K562 (cell line): ENCODE measurements around the gene TMEM135. TPM values are rescaled to one million over a fixed set of nuclear protein-coding genes. Genes with fewer than 3 reads are reported as not detected.
A peak's percentile ranks its signal among the peaks of the same experiment; 100 is the strongest.

Experiments used
- CREB3L1 ChIP-seq: fragments of 450-650 bp; IDR thresholded peaks from 2 replicates; pipeline ENCODE4 v1.6.1; 2014; ENCODE audit warnings: low read depth, mild to moderate bottlenecking, moderate library complexity, borderline replicate concordance
- CREM ChIP-seq: IDR thresholded peaks from 2 replicates; pipeline ENCODE4 v1.6.1; 2014; ENCODE audit warnings: antibody characterized with exemption, low read depth
- ETV6 ChIP-seq, 3 experiments: fragments of 150-350 bp in 1 of 3; sonication (generic) in 1 of 3; formaldehyde crosslinking in 1 of 3; IDR thresholded peaks; 2 replicates each; pipeline versions ENCODE4 v1.6.1 to v1.8.0; 2014 to 2022; ENCODE audit warnings: borderline replicate concordance in 2 of 3, low read depth in 2 of 3, antibody characterized with exemption in 1 of 3, low read length in 1 of 3, mild to moderate bottlenecking in 1 of 3, missing genetic modification reagents in 1 of 3
- EZH2 ChIP-seq: IDR thresholded peaks from 2 replicates; pipeline ENCODE4 v1.6.1; 2012; ENCODE audit warnings: low read depth, mild to moderate bottlenecking, inconsistent platforms, low read length, borderline replicate concordance
- HDAC2 ChIP-seq: fragments of 450-650 bp; IDR thresholded peaks from 2 replicates; pipeline ENCODE4 v1.6.1; 2016; ENCODE audit warnings: mild to moderate bottlenecking
- HMG20B ChIP-seq: fragments of 250-450 bp; sonication (Bioruptor Pico); IDR thresholded peaks from 2 replicates; pipeline ENCODE4 v1.5.0; 2021; ENCODE audit warnings: mild to moderate bottlenecking
- HSF4 ChIP-seq: fragments of 250-450 bp; sonication (Bioruptor Pico); IDR thresholded peaks from 2 replicates; pipeline ENCODE4 v2.1.2; 2022; ENCODE audit warnings: mild to moderate bottlenecking, moderate library complexity, borderline replicate concordance
- ILK ChIP-seq: fragments of 450-650 bp; IDR thresholded peaks from 2 replicates; pipeline ENCODE4 v1.6.1; 2016; ENCODE audit warnings: missing genetic modification characterization, low read depth, mild to moderate bottlenecking, missing compliant biosample characterization, moderate library complexity, borderline replicate concordance
- MEIS2 ChIP-seq: fragments of 450-650 bp; IDR thresholded peaks from 2 replicates; pipeline ENCODE4 v1.6.1; 2014; ENCODE audit warnings: mild to moderate bottlenecking; ENCODE audit not compliant: partially characterized antibody
- PATZ1 ChIP-seq: fragments of 250-450 bp; sonication (Bioruptor Pico); IDR thresholded peaks from 2 replicates; pipeline ENCODE4 v1.5.0; 2020; ENCODE audit warnings: mild to moderate bottlenecking, borderline replicate concordance
- PTBP1 ChIP-seq: fragments of 200-400 bp; formaldehyde crosslinking; IDR thresholded peaks from 2 replicates; pipeline ENCODE4 v1.6.1; 2017; ENCODE audit warnings: low read depth, low read length
- RBFOX2 ChIP-seq: fragments of 200-400 bp; formaldehyde crosslinking; IDR thresholded peaks from 2 replicates; pipeline ENCODE4 v1.6.1; 2017; ENCODE audit warnings: low read depth, mild to moderate bottlenecking, low read length, moderate library complexity
- SMAD1 ChIP-seq: fragments of 150-350 bp; IDR thresholded peaks from 2 replicates; pipeline ENCODE4 v1.6.1; 2014; ENCODE audit warnings: low read length, low read depth; ENCODE audit not compliant: partially characterized antibody
- SREBF1 ChIP-seq: fragments of 150-350 bp; IDR thresholded peaks from 2 replicates; pipeline ENCODE4 v1.6.1; 2014; ENCODE audit warnings: antibody characterized with exemption, low read depth, low read length, borderline replicate concordance
- ZNF274 ChIP-seq: IDR thresholded peaks from 2 replicates; pipeline ENCODE4 v1.6.1; 2011; ENCODE audit warnings: low read depth, mild to moderate bottlenecking, low read length, moderate library complexity, borderline replicate concordance
- ZNF444 ChIP-seq: fragments of 250-450 bp; sonication (Bioruptor Pico); IDR thresholded peaks from 2 replicates; pipeline ENCODE4 v1.4.0; 2020; ENCODE audit warnings: mild to moderate bottlenecking, moderate library complexity
- ZNF507 ChIP-seq: conservative IDR thresholded peaks from 2 replicates; pipeline ENCODE4 v1.6.1; 2017; ENCODE audit warnings: missing genetic modification characterization, missing compliant biosample characterization
- ZNF76 ChIP-seq: fragments of 250-450 bp; sonication (Bioruptor Pico); IDR thresholded peaks from 2 replicates; pipeline ENCODE4 v1.4.0; 2020; ENCODE audit warnings: mild to moderate bottlenecking, moderate library complexity, borderline replicate concordance
- polyA plus RNA-seq, 8 experiments: library from polyadenylated mRNA; depleted of rRNA in 4 of 8; stranded (reverse) in 5 of 8; unstranded in 3 of 8; fragments of >200 nt; fragmentation: Nextera tagmentation in 2 of 8; fragmentation: Illumina TruSeq in 1 of 8; extraction: Ambion mirVana in 2 of 8; extraction: Trizol in 1 of 8; gene quantifications; 2 replicates each; pipeline versions ENCODE4 v1.2.1 to v1.2.3, GENCODE V29; 2011 to 2014; ENCODE audit warnings: inconsistent platforms in 1 of 8, missing spikeins in 1 of 8
- total RNA-seq, 7 experiments: library from RNA; depleted of rRNA in 6 of 7; stranded (reverse); fragments of >200 nt in 6 of 7; fragmentation: Illumina TruSeq in 2 of 7; extraction: Trizol in 2 of 7; gene quantifications; 2 replicates each; pipeline versions ENCODE4 v1.2.1 to v1.2.3, GENCODE V29; 2011 to 2021; ENCODE audit warnings: low replicate concordance in 1 of 7
- TF ChIP-seq, protein P1 (sequence below): fragments of 450-650 bp; IDR thresholded peaks from 2 replicates; pipeline ENCODE4 v1.6.1; 2017; ENCODE audit warnings: antibody characterized with exemption
- TF ChIP-seq, protein P2 (sequence below): IDR thresholded peaks from 2 replicates; pipeline ENCODE4 v1.6.1; 2016; ENCODE audit warnings: missing genetic modification characterization, missing compliant biosample characterization

Gene TMEM135
- total and polyA plus RNA-seq, 9 of the 15 experiments (the other 6 are each of a cell fraction or from before 2014, with no cell fraction given), result 17.3 to 53.6 (median 24.9) TPM

- TF ChIP-seq CREB3L1 (peak; percentile 36; the same call in 1 of the 2 replicates), SMAD1 (no peak), CREM (peak; percentile 64), EZH2 (no peak), HSF4 (no peak), HMG20B (no peak), HDAC2 (no peak), ZNF507 (tag) (no peak), PATZ1 (CRISPR knock-in tag) (no peak), MEIS2 (no peak), PTBP1 (no peak), ZNF444 (CRISPR knock-in tag) (no peak), ILK (tag) (no peak), ZNF76 (CRISPR knock-in tag) (no peak), ZNF274 (no peak), RBFOX2 (peak; percentile 96), ETV6 (IDR thresholded peaks at IDR 0.05; ENCODE audit: borderline replicate concordance in 1 of 2, low read depth in 2 of 2, low read length in 1 of 2) (no peak), ETV6 (CRISPR knock-in tag; IDR thresholded peaks at IDR 0.05; ENCODE audit: borderline replicate concordance) (0 out of 2 replicates have a peak, but pooled peaks have one; percentile 64), SREBF1 (peak; percentile 99)
- TF ChIP-seq, protein P1, sequence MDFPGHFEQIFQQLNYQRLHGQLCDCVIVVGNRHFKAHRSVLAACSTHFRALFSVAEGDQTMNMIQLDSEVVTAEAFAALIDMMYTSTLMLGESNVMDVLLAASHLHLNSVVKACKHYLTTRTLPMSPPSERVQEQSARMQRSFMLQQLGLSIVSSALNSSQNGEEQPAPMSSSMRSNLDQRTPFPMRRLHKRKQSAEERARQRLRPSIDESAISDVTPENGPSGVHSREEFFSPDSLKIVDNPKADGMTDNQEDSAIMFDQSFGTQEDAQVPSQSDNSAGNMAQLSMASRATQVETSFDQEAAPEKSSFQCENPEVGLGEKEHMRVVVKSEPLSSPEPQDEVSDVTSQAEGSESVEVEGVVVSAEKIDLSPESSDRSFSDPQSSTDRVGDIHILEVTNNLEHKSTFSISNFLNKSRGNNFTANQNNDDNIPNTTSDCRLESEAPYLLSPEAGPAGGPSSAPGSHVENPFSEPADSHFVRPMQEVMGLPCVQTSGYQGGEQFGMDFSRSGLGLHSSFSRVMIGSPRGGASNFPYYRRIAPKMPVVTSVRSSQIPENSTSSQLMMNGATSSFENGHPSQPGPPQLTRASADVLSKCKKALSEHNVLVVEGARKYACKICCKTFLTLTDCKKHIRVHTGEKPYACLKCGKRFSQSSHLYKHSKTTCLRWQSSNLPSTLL, result no peak
- TF ChIP-seq, protein P2, sequence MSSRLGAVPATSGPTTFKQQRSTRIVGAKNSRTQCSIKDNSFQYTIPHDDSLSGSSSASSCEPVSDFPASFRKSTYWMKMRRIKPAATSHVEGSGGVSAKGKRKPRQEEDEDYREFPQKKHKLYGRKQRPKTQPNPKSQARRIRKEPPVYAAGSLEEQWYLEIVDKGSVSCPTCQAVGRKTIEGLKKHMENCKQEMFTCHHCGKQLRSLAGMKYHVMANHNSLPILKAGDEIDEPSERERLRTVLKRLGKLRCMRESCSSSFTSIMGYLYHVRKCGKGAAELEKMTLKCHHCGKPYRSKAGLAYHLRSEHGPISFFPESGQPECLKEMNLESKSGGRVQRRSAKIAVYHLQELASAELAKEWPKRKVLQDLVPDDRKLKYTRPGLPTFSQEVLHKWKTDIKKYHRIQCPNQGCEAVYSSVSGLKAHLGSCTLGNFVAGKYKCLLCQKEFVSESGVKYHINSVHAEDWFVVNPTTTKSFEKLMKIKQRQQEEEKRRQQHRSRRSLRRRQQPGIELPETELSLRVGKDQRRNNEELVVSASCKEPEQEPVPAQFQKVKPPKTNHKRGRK (tag), result no peak
Observed at GRCh38 chr11:87037450-87038234, at the start of gene TMEM135 (continued).
